Measurements from ENCODE around the gene P2RY2.

Gene P2RY2

DNA sequence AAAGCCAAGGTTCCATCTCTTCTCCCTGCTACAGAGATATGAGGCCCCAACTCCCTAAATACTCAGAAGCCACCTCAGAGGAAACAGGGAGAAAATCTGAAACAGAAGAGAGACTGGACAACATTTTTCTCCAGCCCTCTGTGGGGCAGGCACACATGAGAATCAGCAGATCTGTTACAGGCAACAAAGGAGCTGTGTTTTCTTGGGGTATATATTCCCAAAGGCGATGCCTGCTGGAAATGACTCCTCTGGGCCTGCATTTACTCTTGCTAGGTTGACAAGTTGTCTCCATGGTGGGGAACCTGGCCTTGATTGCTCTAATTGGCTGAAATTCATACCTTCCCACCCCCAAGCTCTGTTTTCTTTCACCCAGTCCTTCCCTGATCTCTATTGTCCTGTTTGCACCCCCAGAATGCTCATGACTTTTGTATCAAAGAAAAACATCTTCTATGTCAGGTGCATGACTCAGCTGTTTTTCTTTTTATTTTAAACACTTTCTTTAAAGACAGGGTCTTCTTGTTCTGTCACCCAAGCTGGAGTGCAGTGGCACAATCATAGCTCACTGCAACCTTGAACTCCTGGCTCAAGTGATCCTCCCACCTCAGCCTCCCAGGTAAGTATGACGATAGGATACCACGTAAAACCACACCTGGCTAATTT is 30.6 kb downstream of the P2RY2 start:
- DNase-seq: no peak

DNA sequence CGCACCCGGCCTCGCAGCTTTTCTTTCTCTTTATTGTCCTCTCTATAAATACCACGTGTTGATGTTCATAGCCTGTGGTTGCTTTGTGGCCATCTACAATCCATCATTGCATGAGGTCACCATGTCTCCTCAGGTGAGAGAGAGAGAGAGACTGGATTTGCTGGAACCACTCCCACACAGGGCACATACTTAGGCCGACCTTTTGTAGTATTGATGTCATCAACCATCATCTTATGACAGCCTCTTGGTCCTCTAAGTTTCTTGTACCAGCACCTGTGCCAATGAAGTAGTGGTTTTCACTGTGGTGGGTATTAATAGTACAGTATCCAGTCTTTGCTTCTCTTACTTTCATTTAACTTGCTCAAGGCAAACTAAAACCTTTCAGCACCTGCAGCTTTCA is 31.2 kb downstream of the P2RY2 start:
- DNase-seq: no peak

DNA sequence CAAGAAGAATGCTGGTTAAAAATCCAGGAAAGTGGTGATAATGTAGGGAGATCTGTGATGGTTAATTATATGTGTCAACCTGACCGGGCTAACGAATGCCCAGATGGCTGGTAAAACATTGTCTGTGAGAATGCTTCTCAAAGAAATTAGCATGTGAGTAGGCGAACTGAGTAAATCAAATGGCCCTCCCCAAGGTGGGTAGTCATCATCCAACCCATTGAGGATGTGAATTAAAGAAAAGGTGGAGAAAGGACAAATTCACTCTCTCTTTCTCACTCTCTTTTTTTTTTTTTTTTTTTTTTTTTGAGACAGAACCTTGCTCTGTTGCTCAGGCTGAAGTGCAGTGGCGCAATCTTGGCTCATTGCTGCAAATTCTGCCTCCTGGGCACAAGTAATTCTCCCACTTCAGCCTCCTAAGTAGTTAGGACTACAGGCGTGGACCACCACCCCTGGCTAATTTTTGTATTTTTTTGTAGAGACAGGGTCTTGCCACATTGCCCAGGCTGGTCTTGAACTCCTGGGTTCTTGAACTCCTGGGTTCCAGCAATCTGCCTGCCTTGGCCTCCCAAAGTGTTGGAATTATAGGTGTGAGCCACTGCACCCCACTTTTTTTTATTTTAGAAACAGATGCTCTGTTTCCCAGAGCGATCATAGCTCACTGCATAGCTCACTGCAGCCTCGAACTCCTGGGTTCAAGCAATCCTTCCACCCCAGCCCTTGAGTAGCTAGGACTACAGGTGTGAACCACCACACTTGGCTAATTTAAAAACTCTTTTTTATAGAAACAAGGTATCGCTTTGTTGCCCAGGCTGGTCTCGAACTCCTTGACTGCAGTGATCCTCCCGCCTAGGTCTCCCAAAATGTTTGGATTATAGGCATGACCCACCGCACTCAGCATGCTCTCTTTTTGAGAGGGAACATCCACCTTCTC is 32.0 kb downstream of the P2RY2 start:
- no peak for DNase-seq

DNA sequence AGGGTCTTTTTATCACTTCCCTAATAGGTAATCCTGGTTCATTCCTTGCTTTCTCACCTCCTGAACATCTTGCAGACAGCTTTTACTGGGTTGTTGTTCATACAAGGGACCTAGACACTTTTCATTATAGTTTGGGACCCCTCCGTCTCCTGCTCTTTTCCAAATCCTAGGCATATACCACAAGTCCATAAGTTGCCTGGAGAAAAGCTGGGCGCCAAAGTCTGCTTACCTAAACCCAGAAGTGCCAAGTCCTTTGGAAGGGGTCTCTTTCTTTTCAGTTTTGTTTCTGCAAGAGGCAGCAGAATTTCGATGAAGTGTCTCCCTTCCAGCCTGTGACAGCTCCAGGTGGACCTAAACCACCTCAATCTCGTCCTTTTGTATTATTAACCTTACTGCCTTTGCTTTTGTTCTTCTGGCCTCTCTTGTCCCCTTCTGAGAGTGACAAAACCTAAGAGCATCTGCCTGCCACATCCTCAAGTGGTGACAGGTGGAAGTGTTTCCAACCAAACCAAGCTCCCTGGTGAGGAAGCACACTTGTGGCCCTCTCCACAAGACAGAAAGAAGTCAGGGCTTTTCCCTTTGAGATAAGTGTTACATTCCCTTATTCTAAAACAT is 34.6 kb downstream of the P2RY2 start:
- DNase-seq: no peak

DNA sequence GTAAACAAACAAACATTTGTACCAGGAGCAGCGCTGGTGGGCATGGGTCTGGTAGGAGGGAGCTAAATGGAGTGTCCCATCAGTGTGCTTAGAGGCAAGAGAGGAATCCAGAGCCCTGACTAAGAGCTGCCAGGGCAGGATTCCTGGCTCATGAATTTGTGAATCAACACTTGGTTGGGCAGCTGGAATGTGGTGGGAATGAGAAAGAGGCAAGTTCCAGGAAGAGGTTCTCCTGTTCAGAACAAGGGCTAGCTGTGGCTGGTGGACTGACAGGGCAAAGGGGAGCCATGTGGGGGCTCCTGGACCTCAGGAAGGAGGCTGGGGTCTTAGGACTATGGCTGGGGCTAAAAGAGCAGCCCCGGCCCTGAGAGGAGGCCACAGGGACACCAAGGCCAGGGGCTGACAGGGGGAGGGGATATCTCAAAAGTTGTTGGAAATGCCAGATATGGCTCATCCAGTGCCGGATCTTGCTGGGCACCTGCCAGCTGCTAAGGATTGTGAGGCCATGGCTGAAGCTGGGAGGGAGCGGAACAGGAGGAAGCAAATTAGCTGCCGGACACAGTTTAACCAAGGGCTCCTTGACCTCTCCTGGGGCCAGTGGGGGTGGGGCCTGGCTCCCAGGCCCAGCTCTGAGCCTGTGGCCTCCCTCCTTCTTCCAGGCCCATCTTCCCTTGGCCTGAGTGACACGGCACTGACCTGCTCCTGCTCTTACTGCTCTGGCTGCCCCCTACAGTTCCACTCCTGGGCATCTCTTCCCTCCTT is 39.4 kb downstream of the P2RY2 start:
- DNase-seq: peak; percentile 98

DNA sequence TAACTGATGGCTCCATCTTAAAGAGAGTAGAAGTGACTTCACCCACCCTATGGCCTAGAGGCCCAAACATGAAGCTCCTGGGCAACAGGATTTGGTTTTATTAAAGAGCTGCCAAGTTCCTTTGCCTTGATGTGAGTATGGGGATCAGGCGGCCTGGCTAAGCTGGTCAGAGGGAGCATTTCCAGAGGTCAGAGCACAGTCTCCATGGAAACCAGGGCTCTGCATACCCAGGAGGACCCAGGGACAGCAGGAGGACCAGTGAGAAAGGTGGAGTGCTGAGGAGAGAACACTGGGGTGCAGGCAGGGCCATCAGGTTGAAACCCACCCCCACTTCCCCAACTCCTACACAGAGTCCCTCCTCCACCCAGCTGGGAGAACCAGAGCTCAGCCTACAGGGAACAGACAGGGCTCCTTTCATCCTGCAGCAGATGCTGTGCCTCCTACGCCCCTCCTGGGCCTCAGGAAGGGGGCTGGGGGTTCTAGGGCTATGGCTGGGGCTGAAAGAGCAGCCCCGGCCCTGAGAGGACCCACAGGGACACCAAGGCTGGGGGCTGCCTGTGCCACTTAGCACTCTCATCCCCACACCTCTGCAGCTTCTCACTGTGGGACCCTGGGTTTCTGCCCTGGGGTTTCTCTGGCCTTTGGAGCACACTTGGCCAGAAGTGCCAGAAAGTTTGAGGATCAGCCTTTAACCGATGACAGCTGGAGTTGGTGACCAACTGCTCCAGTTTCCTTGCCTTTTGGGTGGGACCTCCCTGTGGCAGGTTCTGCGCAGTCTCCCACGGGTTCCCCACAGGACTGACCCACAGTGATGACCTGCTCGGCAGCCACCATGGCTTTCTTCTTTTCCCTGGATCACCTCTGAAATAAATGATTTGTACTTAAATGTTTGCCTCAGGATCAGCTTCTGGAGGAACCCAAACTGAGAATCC is 40.3 kb downstream of the P2RY2 start:
- DNase-seq: no peak

DNA sequence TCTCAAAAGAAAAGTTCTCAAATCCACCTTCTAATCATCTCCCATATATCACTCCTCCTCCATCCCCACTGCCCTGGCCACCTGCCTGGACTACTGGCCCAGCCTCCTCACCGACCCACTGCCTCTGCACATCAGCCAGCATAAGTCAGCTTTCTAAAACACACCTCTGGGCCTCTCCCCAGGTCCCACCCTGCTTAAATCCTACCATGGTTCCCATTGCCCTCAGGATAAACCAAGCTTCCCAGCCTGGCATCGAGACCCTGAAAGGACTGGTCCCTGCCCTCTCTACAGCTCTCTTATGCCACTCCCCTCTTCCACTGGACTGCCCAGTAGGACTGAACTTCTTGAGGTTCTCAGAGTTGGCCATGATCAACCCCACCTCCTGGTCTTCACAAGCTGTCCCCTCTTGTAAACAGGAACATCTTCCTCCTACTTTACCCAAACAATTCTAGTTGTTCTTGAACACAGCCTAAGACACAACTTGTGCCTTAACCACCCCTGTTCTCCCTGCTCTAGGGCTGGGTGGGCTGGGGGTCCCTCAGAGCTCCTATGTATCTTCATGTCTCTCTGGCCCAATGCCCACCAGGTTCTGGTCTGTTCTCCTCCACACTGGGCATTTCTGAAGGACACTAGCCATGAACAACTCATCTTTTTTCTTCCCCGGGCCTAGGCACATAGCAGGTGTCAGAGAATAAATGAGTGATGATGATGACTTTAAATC is 41.5 kb downstream of the P2RY2 start:
- DNase-seq: no peak

DNA sequence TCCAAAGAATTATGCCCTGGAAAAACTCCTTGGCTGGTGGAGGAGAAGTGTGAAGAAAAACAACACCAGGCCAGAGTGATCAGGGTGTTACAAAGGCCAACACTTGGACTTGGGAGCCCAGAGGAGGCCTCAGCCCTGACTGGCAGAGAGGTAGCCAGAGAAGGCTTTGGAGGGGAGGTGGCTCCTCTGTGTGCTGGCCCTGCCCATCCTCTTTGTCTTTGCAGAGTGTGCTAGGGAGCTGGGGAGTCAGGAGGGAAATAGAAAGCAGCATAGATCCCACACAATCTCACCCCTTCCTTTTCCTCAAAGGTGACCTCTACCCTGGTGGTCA is 42.0 kb downstream of the P2RY2 start:
- no peak for DNase-seq

DNA sequence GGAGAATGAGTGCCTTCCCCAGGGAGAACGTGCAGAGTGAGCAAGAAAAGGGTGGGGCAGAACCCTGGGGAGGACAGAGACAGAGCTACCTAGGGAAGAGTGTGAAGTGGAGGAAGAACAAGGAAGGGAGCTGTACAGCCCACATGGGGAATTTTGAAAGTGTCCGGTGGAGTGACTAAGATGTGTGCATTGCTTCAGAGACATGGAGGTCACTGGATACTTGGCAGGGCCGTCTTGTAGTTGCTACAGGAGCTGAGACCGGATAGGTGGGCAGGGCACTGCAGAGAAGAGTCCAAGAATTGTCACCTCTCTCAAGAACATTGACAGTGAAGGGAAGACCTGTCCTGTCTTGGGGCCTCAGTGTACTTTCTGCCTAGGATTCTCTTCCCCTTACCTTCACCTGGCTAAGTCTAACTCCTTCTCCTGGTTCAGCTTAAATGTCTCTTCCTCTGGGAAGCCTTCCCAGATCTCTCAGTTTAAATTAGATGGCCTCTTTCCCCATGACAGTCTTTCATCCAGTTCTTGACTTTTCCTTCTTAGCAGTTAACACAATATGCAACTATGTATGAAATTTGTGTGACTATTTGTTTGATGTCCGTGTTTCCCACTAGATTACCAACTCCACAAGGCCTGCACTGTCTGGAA is 44.9 kb downstream of the P2RY2 start:
- peak; percentile 43 for DNase-seq

DNA sequence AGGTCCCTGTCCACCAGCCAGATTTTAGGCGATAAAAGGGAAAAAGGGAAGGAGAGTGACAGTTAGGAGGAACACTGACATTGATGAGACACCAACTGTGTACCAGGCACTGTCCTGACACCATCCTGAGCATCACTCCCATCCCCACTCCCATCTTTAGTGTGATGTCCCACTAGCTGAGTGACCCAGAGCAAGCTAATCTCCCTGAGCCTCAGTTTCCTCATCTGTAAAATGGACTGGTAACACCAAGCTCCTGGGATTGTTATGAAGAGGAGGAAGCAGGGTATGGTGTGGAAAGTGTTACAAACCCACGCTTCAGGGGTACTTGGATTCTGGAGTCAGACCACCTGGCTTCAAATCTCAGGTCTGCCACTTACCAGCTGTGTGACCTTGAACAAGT is 45.6 kb downstream of the P2RY2 start:
- no peak for DNase-seq

DNA sequence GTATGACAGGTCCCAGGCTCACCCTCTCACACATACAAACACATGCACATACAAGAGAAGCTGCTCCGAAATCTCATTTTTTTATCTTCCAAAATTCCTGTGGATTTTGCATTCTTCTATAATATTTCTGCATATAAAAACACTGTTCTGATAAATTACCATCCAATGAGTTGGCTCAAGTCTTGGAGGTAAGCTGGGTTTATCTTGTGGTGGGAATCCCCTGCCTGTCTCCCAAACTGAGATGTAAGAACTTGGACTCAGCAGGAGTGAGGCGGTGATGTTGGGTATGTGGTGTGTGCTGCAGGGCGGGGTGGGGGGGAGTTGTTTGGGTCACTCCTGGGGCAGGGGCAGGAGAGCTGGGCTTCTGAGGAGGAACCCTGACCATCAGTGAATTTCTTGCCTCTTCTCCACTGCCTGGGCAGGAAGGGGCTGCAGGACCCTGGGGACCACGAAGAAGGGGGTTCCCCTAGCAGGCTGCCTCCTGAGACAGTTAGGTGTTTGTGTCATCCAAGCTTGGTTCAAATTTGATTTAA is 47.3 kb downstream of the P2RY2 start:
- DNase-seq: no peak

DNA sequence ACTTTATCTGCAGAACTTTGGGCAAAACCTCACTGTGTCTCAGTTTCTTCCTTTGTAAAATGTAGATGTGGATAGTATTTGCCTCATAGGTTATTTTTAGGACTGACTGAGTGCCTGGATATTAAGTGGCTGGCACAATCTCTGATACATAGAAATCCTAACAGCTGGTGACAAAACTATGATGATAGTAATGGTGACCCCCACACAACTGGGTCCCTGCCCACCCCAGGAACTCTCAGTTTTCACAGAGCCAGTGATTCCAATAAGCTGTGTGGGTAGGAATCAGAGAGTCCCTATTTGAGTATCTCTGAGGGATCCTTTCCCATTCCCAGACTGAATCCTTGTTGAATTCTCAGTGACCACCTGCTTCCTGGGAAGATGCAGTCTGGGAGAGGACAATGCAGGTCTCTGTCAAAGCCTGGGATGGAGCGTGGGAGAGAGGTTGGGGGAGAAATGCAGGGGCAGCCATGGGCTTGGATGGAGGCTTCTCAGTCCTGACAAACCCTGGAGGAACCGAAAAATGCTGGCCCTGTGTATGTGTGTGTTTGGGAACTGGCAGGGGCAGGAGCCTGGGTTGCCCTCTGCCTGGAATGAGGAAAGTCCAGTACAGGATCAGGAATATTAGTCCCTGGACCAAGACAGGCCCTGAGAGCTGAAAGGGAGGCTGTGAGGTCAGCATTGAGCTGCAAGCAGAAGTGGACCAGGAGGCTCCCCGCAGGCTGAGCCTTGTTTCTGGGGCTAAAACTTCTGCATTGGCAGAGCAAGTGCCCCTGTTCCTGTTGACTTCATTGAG is 48.0 kb downstream of the P2RY2 start:
- DNase-seq: no peak

DNA sequence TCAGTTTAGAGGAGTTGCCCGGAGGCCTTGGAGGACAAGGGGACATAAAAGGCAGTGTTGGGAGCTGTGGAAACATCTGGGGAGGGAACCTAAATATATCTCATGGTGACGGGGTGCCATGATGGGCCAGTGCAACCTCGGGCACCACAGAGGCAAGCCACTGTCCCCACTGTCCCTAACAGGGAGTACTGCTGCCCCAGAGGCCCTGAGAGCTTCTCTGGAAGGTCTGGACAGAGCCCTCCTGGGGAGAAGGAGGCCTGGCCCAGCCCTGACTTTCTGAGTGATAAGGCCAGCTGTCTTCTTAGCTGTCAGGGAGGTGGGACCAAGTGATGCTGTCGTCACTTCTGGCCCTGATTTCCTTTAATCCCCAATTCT is 48.6 kb downstream of the P2RY2 start:
- DNase-seq: no peak

DNA sequence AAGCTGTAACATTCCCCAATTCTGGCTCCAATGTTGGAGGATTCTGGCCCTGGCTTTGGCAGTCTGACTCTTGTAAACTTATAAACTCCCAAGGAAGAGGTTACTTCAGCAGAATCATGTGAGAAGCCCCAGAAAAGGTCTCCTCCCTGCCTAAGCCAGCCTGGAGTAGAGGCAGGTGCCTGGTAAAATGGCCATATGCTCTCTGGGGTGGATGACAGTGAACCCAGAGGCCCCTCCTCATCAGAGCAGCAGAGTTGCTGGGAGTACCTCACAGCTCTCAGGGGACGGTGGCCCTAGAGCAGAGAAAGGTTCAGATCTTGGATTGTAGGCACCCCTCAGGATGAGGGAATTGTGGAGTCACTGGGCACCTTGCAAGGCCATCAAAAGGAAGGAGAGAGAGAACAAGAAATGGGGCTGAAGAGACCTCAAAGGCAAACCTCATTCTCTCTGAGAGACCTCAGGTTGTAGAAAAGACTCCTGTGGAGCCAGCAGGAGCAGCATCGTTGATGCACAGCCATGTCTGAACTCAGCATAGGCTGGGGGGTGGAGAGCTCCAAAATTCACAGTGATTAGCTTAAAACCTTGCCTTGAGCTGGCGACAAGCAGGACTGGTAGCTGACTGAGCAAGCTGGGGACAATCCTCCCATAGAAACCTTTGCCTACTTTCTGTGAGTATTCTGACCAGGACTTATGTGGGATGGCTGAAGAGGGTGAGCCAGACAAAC is 49.2 kb downstream of the P2RY2 start:
- no peak for DNase-seq

DNA sequence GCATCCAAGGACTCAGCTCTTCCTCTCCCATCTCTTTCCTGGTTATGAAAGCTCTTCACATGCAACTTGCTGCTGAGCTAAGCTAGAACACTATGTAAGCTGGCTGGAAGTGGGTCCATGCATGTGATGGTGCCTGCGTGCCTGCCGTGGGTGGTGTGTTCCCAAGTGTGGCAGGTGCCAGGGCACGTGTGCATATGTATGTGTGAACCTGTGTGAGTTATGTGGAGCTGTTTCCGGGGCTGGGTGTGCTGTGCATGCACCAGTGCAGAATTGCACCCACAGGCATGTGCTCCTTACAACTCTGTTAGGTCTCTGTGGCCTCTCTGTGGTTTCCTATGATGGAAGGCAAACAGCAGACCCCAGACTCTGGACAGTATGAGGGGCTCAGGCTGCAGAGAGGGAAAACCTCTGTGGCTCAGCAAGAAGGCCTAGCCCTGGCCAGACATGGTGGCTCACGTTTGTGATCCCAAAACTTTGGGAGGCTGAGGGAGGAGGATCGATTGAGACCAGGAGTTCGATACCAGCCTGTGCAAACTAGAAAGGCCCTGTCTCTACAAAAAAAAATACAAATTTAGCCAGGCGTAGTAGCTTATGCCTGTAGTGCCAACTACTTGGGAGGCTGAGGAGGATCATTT is 49.9 kb downstream of the P2RY2 start:
- no peak for DNase-seq

DNA sequence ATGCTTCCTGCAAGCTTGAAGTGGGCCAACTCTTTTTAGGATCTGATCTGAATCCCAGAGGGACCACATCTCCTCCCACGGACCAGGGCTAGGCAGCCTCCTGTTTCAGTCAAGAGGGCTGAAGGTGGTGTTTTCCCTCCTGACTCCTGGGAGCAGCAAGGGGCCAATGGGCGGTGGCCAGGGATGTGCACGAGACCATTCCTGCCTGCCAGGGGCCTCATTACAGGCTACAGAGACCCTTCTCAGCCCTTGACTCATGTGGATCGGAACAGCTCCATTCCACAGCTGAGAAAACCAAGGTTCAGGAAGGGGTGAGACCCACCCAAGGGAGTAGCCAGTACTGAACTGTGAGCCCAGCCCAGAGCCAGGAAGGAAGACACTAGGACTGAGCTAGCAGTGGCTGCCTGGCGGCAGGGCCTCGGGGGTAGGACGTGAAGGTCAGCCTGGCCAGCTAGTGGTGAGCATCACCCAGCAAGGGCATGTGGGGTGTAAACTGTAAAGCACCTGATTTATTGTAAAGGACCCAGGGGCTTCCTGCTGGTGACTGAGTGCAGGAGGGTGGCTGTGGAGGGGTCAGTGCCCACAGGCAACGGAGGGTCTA is 50.7 kb downstream of the P2RY2 start:
- DNase-seq: no peak

DNA sequence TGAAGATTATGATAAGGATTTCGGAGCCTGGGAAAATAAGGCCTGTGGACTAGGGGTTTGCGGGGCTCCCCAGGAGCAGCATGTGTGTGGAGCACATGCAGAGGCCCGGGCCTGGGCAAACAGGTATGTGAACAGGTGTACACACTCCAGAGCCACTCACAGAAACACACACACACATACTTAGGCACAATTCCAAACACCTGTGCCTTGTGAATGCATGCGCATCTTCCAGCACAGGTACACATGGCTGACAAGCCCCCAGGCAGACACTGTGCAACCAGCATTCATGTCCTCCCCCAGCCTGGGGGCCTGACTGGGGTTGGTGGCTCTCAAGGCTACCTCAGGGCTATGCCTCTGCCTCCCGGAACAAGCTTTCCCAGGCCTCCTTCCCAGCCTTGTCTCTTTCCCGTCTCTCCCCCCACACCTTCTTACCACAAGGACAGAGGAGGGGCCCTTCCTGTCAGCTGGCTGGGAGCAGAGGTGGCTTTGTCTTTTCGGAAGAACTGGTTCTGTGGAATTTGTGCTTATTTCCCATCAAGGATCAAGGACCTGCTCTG is 51.5 kb downstream of the P2RY2 start:
- no peak for DNase-seq
